ENCODE results near the gene ZCCHC24.
"Not testable (repeated sequence)": the region's sequence is repeated elsewhere in the genome, so short reads cannot be mapped to it uniquely, and the experiment has no call there.

ZCCHC24 gene

GRCh38 chr10:79340646-79341244 lies 104.7 kb downstream of the ZCCHC24 start:
- no peak for DNase-seq

- no peak for DNase-seq
These were observed 106.2 kb downstream of the ZCCHC24 start for GRCh38 chr10:79339266-79339665.

- DNase-seq, result not testable (repeated sequence)
These were observed 107.5 kb downstream of the ZCCHC24 start for GRCh38 chr10:79337783-79338469.

GRCh38 chr10:79336739-79337138 lies 108.7 kb downstream of the ZCCHC24 start:
- DNase-seq, result no peak

- DNase-seq, result no peak
These were observed 109.1 kb downstream of the ZCCHC24 start for GRCh38 chr10:79336276-79336675.

- no peak for DNase-seq
These were observed 109.8 kb downstream of the ZCCHC24 start for GRCh38 chr10:79335470-79336235.

- DNase-seq, result no peak
These were observed 110.3 kb downstream of the ZCCHC24 start for GRCh38 chr10:79335094-79335469.

GRCh38 chr10:79334573-79334972 lies 110.9 kb downstream of the ZCCHC24 start:
- DNase-seq, result no peak

GRCh38 chr10:79333513-79333912 lies 111.9 kb downstream of the ZCCHC24 start:
- no peak for DNase-seq

- DNase-seq, result not testable (repeated sequence)
These were observed 112.7 kb downstream of the ZCCHC24 start for GRCh38 chr10:79332610-79333315.
